Measurements from ENCODE around the gene CCDC88C. TPM values are rescaled to one million over a fixed set of nuclear protein-coding genes. Genes with fewer than 3 reads are reported as not detected.

The CCDC88C gene
- total RNA-seq, 1 experiment from 2014 or later: 29.8 TPM

DNA sequence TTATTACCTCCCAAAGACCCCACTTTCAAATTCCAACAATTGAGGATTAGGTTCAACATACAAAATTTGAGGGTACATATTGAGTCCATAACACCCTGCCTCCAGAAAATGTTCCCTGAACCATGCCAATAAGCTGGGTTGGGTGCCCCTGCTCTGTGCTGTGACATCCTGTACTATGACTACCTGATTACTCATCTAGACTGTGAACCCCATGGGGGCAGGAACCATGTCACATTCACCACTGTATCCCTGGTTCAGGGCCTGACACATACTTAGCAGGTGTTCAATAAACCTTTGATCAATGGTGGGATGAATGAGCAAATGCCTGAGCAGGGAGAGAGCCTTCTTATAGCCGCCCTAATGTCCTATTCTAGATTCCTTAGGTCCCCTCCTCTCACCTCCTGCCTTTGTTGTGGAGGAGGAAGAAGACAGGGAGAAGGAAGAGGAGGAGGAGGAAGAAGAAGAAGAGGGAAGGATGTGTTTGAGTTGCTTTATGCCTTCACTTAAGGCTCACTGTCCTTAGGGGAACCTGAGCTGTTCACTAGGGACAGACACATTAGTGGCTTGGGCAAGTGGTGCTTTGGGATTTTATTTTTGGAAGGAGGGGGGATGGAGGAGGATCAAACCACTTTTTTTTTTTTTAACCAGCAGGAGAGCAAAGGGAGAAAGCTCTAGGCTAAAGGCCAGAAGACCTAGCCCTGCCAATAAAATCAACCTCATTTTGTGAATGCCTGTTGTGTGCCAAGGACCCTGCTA, 194.4 kb downstream of the CCDC88C start:
- peaks cover 10% of the 10 kb centered on the region for H3K36me3 Mint-ChIP-seq (ENCODE audit: insufficient read depth, unreplicated experiment)
- H3K4me1 Mint-ChIP-seq (ENCODE audit: low read depth, unreplicated experiment): no peaks in the 10 kb centered on the region
- Histone ChIP-seq H3K9me3 (no peaks in the 10 kb centered on the region), H3K4me3 (ENCODE audit: low read depth, low read length) (no peak overlapping the region), H3K36me3 (ENCODE audit: control insufficient read depth, insufficient read depth, low read length) (no peaks in the 10 kb centered on the region), H3K27me3 (replicated peaks; ENCODE audit: control insufficient read depth, insufficient read depth, low read length) (no peaks in the 10 kb centered on the region), H3K4me1 (no peaks in the 10 kb centered on the region)
- ChIA-PET POLR2A (interaction anchor here (0.5 kb wide), 1 partner anchor 29 kb away, joined by 3 read pairs; no protein-coding TSS in a partner anchor), CTCF (no interaction called here)
- no peaks in the 10 kb centered on the region for H3K9me3 Mint-ChIP-seq (ENCODE audit: unreplicated experiment)
- no peak overlapping the region for H3K27ac Mint-ChIP-seq (ENCODE audit: unreplicated experiment)
- no peak overlapping the region for H3K4me3 Mint-ChIP-seq (ENCODE audit: unreplicated experiment)
- H3K27me3 Mint-ChIP-seq (ENCODE audit: insufficient read depth, unreplicated experiment): no peaks in the 10 kb centered on the region
- DNase-seq: no peak
- intact Hi-C loops (cut with micrococcal nuclease; ENCODE audit: unreplicated experiment): no loop called here
- no TSS peak for BruUV-seq (replicated peaks)
- TF ChIP-seq, protein P1, sequence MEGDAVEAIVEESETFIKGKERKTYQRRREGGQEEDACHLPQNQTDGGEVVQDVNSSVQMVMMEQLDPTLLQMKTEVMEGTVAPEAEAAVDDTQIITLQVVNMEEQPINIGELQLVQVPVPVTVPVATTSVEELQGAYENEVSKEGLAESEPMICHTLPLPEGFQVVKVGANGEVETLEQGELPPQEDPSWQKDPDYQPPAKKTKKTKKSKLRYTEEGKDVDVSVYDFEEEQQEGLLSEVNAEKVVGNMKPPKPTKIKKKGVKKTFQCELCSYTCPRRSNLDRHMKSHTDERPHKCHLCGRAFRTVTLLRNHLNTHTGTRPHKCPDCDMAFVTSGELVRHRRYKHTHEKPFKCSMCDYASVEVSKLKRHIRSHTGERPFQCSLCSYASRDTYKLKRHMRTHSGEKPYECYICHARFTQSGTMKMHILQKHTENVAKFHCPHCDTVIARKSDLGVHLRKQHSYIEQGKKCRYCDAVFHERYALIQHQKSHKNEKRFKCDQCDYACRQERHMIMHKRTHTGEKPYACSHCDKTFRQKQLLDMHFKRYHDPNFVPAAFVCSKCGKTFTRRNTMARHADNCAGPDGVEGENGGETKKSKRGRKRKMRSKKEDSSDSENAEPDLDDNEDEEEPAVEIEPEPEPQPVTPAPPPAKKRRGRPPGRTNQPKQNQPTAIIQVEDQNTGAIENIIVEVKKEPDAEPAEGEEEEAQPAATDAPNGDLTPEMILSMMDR (IDR thresholded peaks at IDR 0.05; ENCODE audit: insufficient read depth in 1 of 2, low read depth in 1 of 2, low read length in 1 of 2, severe bottlenecking in 1 of 2, unreplicated experiment in 1 of 2): no peak

Other genes starting within 250 kb of the CCDC88C start
- gene GPR68, start 173.1 kb downstream of the CCDC88C start, total RNA-seq (2022): 0.14 TPM in 2 replicates
- gene PPP4R3A, start 92.5 kb upstream of the CCDC88C start, total RNA-seq (2022): 96.5 and 98.9 TPM in 2 replicates